ENCODE measurements around the gene FAM177B.
A peak's percentile ranks its signal among the peaks of the same experiment; 100 is the strongest.

Gene FAM177B

GRCh38 chr1:222788402-222789156 lies 51.6 kb downstream of the FAM177B start:
- no peak for DNase-seq

- no peak for DNase-seq
These were observed 53.1 kb downstream of the FAM177B start for GRCh38 chr1:222790115-222790514.

GRCh38 chr1:222790520-222790919 lies 53.5 kb downstream of the FAM177B start:
- DNase-seq = peak in 1 of 5 donors; percentile 31

- no peak for DNase-seq
These were observed 54.2 kb downstream of the FAM177B start for GRCh38 chr1:222791006-222791710.

GRCh38 chr1:222792744-222793143 lies 55.7 kb downstream of the FAM177B start:
- DNase-seq = no peak

- no peak for DNase-seq
These were observed 57.9 kb downstream of the FAM177B start for GRCh38 chr1:222794656-222795474.

GRCh38 chr1:222798116-222798515 lies 61.1 kb downstream of the FAM177B start:
- DNase-seq = no peak

- DNase-seq = no peak
These were observed 62.0 kb downstream of the FAM177B start for GRCh38 chr1:222798975-222799374.

Data from T-helper 1 cell (primary cell).